ENCODE data around the gene PON3.

PON3 gene

DNA sequence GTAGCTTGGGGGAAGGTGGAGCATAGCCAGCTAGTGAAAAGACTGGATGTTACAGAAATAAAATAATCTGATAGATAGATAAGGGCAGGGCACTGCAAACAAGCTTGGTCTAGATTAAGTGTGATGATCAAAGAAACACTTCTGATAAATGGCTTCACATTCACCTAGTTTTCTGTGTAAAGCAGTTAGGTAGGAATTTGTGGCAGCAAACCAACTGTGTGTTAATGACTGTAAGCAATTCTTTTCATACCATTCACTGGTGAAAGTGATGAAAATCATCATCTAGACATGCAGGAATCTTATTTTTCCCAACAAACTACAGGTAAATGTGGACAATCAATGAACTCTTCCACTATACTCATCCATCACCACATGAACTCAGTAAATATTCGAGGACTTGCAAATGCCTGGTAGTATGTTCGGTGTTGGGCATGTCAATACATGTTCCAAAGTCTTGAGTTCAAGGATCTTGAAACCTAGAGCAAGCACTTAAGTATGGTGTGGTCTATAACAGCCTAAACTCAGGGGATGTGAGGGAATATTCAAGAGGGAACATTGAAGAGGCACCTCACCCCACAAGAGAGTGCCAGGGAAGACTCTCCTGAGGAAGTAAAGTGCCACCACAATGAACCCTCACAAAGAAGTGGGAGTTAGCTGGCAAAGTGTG is 20.5 kb downstream of the PON3 start:
- H3K36me3 ChIP-seq (ENCODE audit: control insufficient read depth, insufficient read depth, low read length) = no peaks in the 10 kb centered on the region
- H3K9ac ChIP-seq (ENCODE audit: low read depth, low read length) = no peak overlapping the region
- no peaks in the 10 kb centered on the region for H3K4me1 ChIP-seq (ENCODE audit: control insufficient read depth, insufficient read depth, low read length)
- peaks cover 2% of the 10 kb centered on the region for H3K9me3 ChIP-seq (ENCODE audit: control insufficient read depth, insufficient read depth, low read length)
- H3K27me3 ChIP-seq (ENCODE audit: control insufficient read depth, insufficient read depth, low read length) = no peaks in the 10 kb centered on the region
- H3K4me3 ChIP-seq (ENCODE audit: low read depth, low read length) = no peak overlapping the region

- no peak overlapping the region for H3K9ac ChIP-seq (ENCODE audit: low read depth, low read length)
- no peaks in the 10 kb centered on the region for H3K27me3 ChIP-seq (ENCODE audit: control insufficient read depth, insufficient read depth, low read length)
- H3K36me3 ChIP-seq (ENCODE audit: control insufficient read depth, insufficient read depth, low read length) = no peaks in the 10 kb centered on the region
- H3K4me1 ChIP-seq (ENCODE audit: control insufficient read depth, insufficient read depth, low read length) = no peaks in the 10 kb centered on the region
- no peak overlapping the region for H3K4me3 ChIP-seq (ENCODE audit: low read depth, low read length)
- H3K9me3 ChIP-seq (ENCODE audit: control insufficient read depth, insufficient read depth, low read length) = peaks cover 2% of the 10 kb centered on the region
Measured at GRCh38 chr7:95373323-95373722, 22.9 kb downstream of the PON3 start.

DNA sequence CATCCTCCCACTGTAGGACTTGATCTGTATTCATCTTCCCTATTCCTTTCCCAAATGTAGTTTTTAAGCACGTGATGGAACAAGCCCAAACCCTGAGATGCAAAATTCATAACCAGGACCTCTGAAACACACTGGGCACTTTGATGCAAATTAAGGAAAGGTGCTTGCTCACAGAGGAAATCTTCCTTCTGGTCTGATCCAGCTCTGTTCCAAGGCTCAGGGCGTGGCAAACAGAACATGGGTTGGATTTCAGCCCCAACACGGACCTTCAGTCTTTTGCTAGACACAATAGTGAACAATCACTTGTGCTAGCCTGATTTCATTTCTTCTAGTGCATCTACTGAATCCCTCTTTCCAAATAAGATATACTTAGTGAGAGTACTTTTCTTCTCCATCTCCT is 27.9 kb downstream of the PON3 start:
- Histone ChIP-seq H3K4me1 (ENCODE audit: control insufficient read depth, insufficient read depth, low read length) (no peaks in the 10 kb centered on the region), H3K27me3 (ENCODE audit: control insufficient read depth, insufficient read depth, low read length) (no peaks in the 10 kb centered on the region), H3K4me3 (ENCODE audit: low read depth, low read length) (no peak overlapping the region), H3K36me3 (ENCODE audit: control insufficient read depth, insufficient read depth, low read length) (no peaks in the 10 kb centered on the region), H3K9me3 (ENCODE audit: control insufficient read depth, insufficient read depth, low read length) (no peaks in the 10 kb centered on the region), H3K9ac (ENCODE audit: low read depth, low read length) (no peak overlapping the region)

DNA sequence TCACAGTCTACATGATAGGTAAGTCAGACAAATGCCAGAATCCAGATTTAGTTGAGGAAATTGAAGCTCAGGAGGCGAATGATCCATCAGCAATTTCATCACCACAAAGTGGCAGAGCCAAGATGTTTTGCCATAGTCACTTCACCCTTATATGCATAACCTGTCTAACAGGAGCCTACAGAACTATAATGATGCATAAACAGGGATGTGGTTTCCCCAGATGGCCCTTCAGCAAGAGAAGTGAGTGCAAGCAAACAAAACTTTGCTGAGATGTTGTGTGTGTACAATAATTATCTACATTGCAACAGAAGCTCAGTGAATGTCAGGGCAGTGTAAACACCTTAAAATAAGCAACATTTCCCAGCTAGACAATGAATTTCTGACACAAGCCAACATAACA is 28.6 kb downstream of the PON3 start:
- Histone ChIP-seq H3K9me3 (ENCODE audit: control insufficient read depth, insufficient read depth, low read length) (no peaks in the 10 kb centered on the region), H3K4me1 (ENCODE audit: control insufficient read depth, insufficient read depth, low read length) (no peaks in the 10 kb centered on the region), H3K36me3 (ENCODE audit: control insufficient read depth, insufficient read depth, low read length) (no peaks in the 10 kb centered on the region), H3K4me3 (ENCODE audit: low read depth, low read length) (no peak overlapping the region), H3K9ac (ENCODE audit: low read depth, low read length) (no peak overlapping the region), H3K27me3 (ENCODE audit: control insufficient read depth, insufficient read depth, low read length) (no peaks in the 10 kb centered on the region)

GRCh38 chr7:95365151-95365550 is 31.0 kb downstream of the PON3 start:
- H3K9me3 ChIP-seq (ENCODE audit: control insufficient read depth, insufficient read depth, low read length) = no peaks in the 10 kb centered on the region
- no peak overlapping the region for H3K4me3 ChIP-seq (ENCODE audit: low read depth, low read length)
- no peak overlapping the region for H3K9ac ChIP-seq (ENCODE audit: low read depth, low read length)
- no peaks in the 10 kb centered on the region for H3K4me1 ChIP-seq (ENCODE audit: control insufficient read depth, insufficient read depth, low read length)
- no peaks in the 10 kb centered on the region for H3K36me3 ChIP-seq (ENCODE audit: control insufficient read depth, insufficient read depth, low read length)
- H3K27me3 ChIP-seq (ENCODE audit: control insufficient read depth, insufficient read depth, low read length) = no peaks in the 10 kb centered on the region

DNA sequence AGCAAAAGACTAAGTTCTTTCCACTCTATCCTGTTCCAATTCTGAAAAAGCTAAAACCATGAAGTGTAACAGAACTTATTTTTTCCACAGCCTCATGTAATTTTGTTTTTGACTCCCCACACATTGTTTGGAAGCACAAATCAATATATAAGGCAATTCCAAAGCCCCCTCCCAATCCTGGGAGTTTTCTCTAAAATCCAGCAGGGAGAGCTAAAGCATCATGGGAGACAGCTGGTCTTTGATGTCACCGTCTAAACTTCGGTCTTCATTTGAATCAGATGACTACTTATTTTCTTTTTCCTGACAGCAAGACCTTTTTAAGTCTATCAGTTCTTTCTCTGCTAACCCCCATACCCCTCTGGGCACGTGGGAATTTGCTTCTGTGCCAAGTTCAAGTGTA is 38.6 kb downstream of the PON3 start:
- Histone ChIP-seq H3K4me1 (ENCODE audit: control insufficient read depth, insufficient read depth, low read length) (no peaks in the 10 kb centered on the region), H3K4me3 (ENCODE audit: low read depth, low read length) (no peak overlapping the region), H3K27me3 (ENCODE audit: control insufficient read depth, insufficient read depth, low read length) (no peaks in the 10 kb centered on the region), H3K9ac (ENCODE audit: low read depth, low read length) (no peak overlapping the region), H3K9me3 (ENCODE audit: control insufficient read depth, insufficient read depth, low read length) (no peaks in the 10 kb centered on the region), H3K36me3 (ENCODE audit: control insufficient read depth, insufficient read depth, low read length) (no peaks in the 10 kb centered on the region)

GRCh38 chr7:95342642-95343307 is 53.4 kb downstream of the PON3 start:
- Histone ChIP-seq H3K27me3 (ENCODE audit: control insufficient read depth, insufficient read depth, low read length) (no peaks in the 10 kb centered on the region), H3K36me3 (ENCODE audit: control insufficient read depth, insufficient read depth, low read length) (no peaks in the 10 kb centered on the region), H3K9me3 (ENCODE audit: control insufficient read depth, insufficient read depth, low read length) (no peaks in the 10 kb centered on the region), H3K9ac (ENCODE audit: low read depth, low read length) (no peak overlapping the region), H3K4me1 (ENCODE audit: control insufficient read depth, insufficient read depth, low read length) (peaks cover 8% of the 10 kb centered on the region), H3K4me3 (ENCODE audit: low read depth, low read length) (no peak overlapping the region)

- H3K4me3 ChIP-seq (ENCODE audit: low read depth, low read length) = no peak overlapping the region
- no peaks in the 10 kb centered on the region for H3K9me3 ChIP-seq (ENCODE audit: control insufficient read depth, insufficient read depth, low read length)
- H3K27me3 ChIP-seq (ENCODE audit: control insufficient read depth, insufficient read depth, low read length) = no peaks in the 10 kb centered on the region
- H3K9ac ChIP-seq (ENCODE audit: low read depth, low read length) = no peak overlapping the region
- peaks cover 8% of the 10 kb centered on the region for H3K4me1 ChIP-seq (ENCODE audit: control insufficient read depth, insufficient read depth, low read length)
- H3K36me3 ChIP-seq (ENCODE audit: control insufficient read depth, insufficient read depth, low read length) = no peaks in the 10 kb centered on the region
Measured at GRCh38 chr7:95342029-95342428, 54.1 kb downstream of the PON3 start.

- Histone ChIP-seq H3K9me3 (ENCODE audit: control insufficient read depth, insufficient read depth, low read length) (no peaks in the 10 kb centered on the region), H3K4me1 (ENCODE audit: control insufficient read depth, insufficient read depth, low read length) (peaks cover 8% of the 10 kb centered on the region), H3K4me3 (ENCODE audit: low read depth, low read length) (no peak overlapping the region), H3K27me3 (ENCODE audit: control insufficient read depth, insufficient read depth, low read length) (no peaks in the 10 kb centered on the region), H3K36me3 (ENCODE audit: control insufficient read depth, insufficient read depth, low read length) (no peaks in the 10 kb centered on the region), H3K9ac (ENCODE audit: low read depth, low read length) (no peak overlapping the region)
Measured at GRCh38 chr7:95340491-95340890, 55.7 kb downstream of the PON3 start.

DNA sequence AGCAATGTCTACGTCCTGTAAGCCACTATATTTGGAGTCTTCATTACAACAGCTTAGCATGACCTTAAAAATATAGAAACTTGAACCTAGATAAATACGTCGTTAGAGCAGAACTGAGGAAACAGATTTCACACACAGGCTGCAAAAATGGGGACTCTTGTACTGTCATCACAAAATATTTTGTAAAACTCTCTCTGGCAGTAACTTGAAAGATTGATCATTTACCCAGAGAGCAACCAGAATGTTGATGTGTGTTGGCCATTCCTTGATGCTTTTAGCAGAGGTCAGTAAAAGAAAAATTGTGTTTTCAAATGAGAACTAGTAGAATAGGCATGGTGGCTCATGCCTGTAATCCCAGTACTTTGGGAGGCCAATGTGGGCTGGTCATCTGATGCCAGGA is 57.3 kb downstream of the PON3 start:
- H3K4me3 ChIP-seq (ENCODE audit: low read depth, low read length) = no peak overlapping the region
- peaks cover 8% of the 10 kb centered on the region for H3K4me1 ChIP-seq (ENCODE audit: control insufficient read depth, insufficient read depth, low read length)
- H3K27me3 ChIP-seq (ENCODE audit: control insufficient read depth, insufficient read depth, low read length) = no peaks in the 10 kb centered on the region
- no peaks in the 10 kb centered on the region for H3K36me3 ChIP-seq (ENCODE audit: control insufficient read depth, insufficient read depth, low read length)
- no peak overlapping the region for H3K9ac ChIP-seq (ENCODE audit: low read depth, low read length)
- no peaks in the 10 kb centered on the region for H3K9me3 ChIP-seq (ENCODE audit: control insufficient read depth, insufficient read depth, low read length)

DNA sequence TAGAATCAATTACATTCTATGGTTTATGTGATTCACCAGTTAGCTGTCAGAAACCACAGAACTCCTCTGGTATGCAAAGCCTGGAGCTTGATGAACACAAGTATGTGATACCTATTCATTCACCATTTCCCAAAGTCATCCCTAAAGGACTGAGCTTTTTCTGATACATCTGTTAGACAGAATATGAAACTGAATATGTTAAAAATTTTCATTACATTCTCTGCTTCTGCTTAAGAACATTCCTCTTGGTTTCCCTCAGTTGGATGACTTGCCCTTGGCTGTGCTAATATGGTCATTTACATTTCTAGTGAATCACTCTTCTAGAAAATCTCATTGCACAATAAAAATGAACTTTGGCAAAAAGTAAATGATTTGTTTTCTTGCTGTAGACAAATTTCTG is 61.1 kb downstream of the PON3 start:
- Histone ChIP-seq H3K27me3 (ENCODE audit: control insufficient read depth, insufficient read depth, low read length) (no peaks in the 10 kb centered on the region), H3K9me3 (ENCODE audit: control insufficient read depth, insufficient read depth, low read length) (no peaks in the 10 kb centered on the region), H3K36me3 (ENCODE audit: control insufficient read depth, insufficient read depth, low read length) (no peaks in the 10 kb centered on the region), H3K4me3 (ENCODE audit: low read depth, low read length) (no peak overlapping the region), H3K9ac (ENCODE audit: low read depth, low read length) (no peak overlapping the region), H3K4me1 (ENCODE audit: control insufficient read depth, insufficient read depth, low read length) (no peaks in the 10 kb centered on the region)

DNA sequence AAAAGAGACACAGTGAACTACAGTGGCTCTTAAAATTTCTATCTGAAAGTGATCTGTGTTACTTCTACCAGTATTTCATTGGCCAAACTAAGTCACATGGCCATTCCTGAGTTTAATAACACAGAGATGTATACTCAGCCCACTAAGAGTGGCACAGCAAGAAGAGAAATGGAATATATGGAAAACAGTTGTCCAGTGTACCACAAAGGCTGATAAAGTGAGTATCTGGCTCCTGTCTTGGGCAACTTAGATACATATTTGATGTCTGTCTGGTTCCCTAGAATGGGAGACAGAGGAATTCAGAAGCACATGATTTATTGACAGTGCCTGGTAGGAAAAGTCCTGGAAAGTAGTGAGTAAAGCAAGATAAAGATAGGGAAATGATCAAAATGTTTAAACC is 61.7 kb downstream of the PON3 start:
- no peaks in the 10 kb centered on the region for H3K27me3 ChIP-seq (ENCODE audit: control insufficient read depth, insufficient read depth, low read length)
- H3K9me3 ChIP-seq (ENCODE audit: control insufficient read depth, insufficient read depth, low read length) = no peaks in the 10 kb centered on the region
- no peak overlapping the region for H3K4me3 ChIP-seq (ENCODE audit: low read depth, low read length)
- H3K4me1 ChIP-seq (ENCODE audit: control insufficient read depth, insufficient read depth, low read length) = no peaks in the 10 kb centered on the region
- H3K36me3 ChIP-seq (ENCODE audit: control insufficient read depth, insufficient read depth, low read length) = no peaks in the 10 kb centered on the region
- H3K9ac ChIP-seq (ENCODE audit: low read depth, low read length) = no peak overlapping the region

Data from iPS-15b (cell line).